Peyer's patch (tissue), 4 donors: ENCODE results near the gene ENO1.

Experiments used
- CTCF ChIP-seq, 6 experiments: fragments of 450-650 bp in 4 of 6; fragments of 200-600 bp in 2 of 6; sonication (generic) in 1 of 6; IDR thresholded peaks; one replicate each; pipeline ENCODE4 v1.5.1; 2017 to 2019; ENCODE audit warnings: antibody characterized with exemption in 6 of 6, mild to moderate bottlenecking in 3 of 6, moderate library complexity in 1 of 6
- POLR2A ChIP-seq, 2 donors: fragments of 450-650 bp; IDR thresholded peaks; one replicate each; pipeline ENCODE4 v1.5.1; 2017; ENCODE audit warnings: antibody characterized with exemption in 2 of 2, mild to moderate bottlenecking in 2 of 2, moderate library complexity in 2 of 2

- TF ChIP-seq POLR2A (IDR thresholded peaks at IDR 0.05) (no peak), CTCF (IDR thresholded peaks at IDR 0.05) (no peak)
Measured at GRCh38 chr1:8864713-8865344, 13.7 kb downstream of the ENO1 start.
